Fibroblast of lung (primary cell): Measurements from ENCODE around the gene LEFTY2.

Source experiments
- EZH2 ChIP-seq: IDR thresholded peaks from 2 replicates; pipeline ENCODE4 v1.5.1; 2012; ENCODE audit warnings: low read length, control low read depth, mild to moderate bottlenecking; ENCODE audit errors: missing control alignments
- TF ChIP-seq, protein P1 (sequence below), 2 donors: IDR thresholded peaks in 1 of 2; conservative IDR thresholded peaks in 1 of 2; 1 replicate in 1 of 2; 2 replicates in 1 of 2; pipeline ENCODE4 v1.5.1; 2011 to 2012; ENCODE audit warnings: low read length in 2 of 2, control low read depth in 1 of 2, inconsistent platforms in 1 of 2, low read depth in 1 of 2, mild to moderate bottlenecking in 1 of 2

DNA sequence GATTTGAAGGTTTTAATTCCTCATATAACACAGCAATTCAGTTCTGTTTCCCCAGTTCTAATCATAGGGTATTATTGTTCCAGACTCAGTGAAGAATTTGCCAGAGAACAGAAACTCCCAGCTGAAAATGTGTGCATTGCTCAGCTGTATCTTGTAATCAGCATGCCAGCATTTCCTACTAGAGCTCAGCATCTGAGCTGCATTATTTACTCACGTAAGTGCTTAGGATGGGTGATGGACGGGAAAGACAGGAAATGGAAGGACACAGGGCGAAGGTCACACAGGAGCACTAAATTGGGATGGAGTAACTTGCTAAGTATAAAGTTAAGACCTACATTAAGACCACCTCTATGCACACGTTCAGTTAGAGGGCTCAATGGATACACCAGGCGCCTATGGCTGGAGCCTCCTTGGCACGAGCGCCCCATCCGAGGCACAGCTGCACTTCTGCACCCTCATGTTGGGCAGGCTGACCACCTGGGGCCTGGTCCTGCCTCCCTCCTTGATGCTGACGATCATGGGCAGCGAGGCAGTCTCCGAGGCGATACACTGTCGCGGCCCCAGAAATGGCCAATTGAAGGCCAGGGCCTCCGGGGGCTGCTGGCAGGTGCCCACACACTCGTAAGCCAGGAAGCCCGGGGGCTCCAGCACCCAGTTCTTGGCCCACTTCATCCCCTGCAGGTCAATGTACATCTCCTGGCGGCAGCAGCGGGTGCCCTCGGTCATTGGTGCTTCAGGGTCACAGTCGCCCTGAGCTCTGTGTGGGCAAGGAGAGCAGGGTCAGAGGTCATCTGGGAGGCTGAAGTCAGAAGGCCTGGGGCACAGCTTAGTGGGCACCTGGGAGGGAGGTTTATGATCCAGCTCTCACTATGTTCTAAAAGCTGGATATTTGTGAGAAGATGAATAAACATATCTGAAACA is 3.7 kb downstream of the LEFTY2 start:
- TF ChIP-seq, protein P1, sequence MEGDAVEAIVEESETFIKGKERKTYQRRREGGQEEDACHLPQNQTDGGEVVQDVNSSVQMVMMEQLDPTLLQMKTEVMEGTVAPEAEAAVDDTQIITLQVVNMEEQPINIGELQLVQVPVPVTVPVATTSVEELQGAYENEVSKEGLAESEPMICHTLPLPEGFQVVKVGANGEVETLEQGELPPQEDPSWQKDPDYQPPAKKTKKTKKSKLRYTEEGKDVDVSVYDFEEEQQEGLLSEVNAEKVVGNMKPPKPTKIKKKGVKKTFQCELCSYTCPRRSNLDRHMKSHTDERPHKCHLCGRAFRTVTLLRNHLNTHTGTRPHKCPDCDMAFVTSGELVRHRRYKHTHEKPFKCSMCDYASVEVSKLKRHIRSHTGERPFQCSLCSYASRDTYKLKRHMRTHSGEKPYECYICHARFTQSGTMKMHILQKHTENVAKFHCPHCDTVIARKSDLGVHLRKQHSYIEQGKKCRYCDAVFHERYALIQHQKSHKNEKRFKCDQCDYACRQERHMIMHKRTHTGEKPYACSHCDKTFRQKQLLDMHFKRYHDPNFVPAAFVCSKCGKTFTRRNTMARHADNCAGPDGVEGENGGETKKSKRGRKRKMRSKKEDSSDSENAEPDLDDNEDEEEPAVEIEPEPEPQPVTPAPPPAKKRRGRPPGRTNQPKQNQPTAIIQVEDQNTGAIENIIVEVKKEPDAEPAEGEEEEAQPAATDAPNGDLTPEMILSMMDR (conservative IDR thresholded peaks at IDR 0.05 in 1 of 2, IDR thresholded peaks at IDR 0.05 in 1 of 2; ENCODE audit: low read depth in 1 of 2, low read length in 2 of 2) = no peak
- no peak for TF ChIP-seq EZH2
